GM10266 (cell line): ENCODE data around the gene RASGRP3.

Experiments
- DNase-seq: peaks from one replicate; pipeline ENCODE4 v3.0.0; 2012; ENCODE audit errors: extremely low spot score
- CTCF ChIP-seq: IDR thresholded peaks from 2 replicates; pipeline ENCODE4 v1.5.1; 2012; ENCODE audit warnings: mild to moderate bottlenecking, low read depth; ENCODE audit not compliant: control insufficient read depth, insufficient read depth; ENCODE audit errors: missing control alignments

Gene RASGRP3

GRCh38 chr2:33606100-33606499 lies 129.7 kb downstream of the RASGRP3 start:
- TF ChIP-seq CTCF = no peak
- DNase-seq = no peak

DNA sequence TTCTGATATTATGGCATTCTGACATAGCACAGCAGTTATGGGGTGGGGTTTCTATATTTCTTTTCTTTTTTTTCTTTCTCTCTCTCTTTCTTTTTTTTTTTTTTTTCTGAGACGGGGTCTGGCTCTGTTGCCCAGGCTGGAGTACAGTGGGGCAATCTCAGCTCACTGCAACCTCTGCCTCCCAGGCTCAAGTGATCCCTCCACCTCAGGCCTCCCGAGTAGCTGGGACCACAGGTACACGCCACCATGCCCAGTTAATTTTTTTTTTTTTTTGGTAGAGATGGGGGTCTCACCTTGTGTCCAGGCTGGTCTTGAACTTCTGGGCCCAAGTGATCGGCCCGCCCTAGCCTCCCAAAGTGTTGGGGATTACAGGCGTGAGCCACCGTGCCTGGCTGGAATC lies 130.2 kb downstream of the RASGRP3 start:
- no peak for TF ChIP-seq CTCF
- DNase-seq = no peak

- no peak for TF ChIP-seq CTCF
- no peak for DNase-seq
Measured at GRCh38 chr2:33607251-33607721, 130.8 kb downstream of the RASGRP3 start.

DNA sequence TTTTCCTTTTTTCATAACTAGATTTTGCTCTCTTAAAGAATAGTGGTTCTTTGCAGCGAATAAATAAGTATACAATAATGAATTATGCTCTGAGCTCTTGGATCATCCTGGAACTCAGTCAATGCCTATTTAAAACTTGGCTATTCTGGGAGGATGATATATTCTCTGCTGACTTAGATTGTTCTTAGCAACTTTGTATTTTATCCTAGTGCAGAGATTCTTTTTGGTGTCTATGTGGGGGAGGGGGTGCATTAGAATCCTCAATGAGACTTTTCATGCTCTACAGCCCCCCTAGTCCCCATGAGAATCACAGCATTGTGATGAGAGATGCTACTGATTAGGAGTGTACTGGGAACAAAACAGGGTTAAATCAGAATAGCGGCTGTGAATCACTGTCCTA lies 131.5 kb downstream of the RASGRP3 start:
- no peak for DNase-seq

GRCh38 chr2:33614190-33614589 lies 137.7 kb downstream of the RASGRP3 start:
- TF ChIP-seq CTCF = no peak

More for the DNA sequence above, 131.5 kb downstream of the RASGRP3 start:
- TF ChIP-seq CTCF = no peak

More at GRCh38 chr2:33614190-33614589, 137.7 kb downstream of the RASGRP3 start:
- no peak for DNase-seq
